Caco-2 (cell line): Measurements from ENCODE around the gene POLR1G. TPM values are rescaled to one million over a fixed set of nuclear protein-coding genes. Genes with fewer than 3 reads are reported as not detected.
A peak's percentile ranks its signal among the peaks of the same experiment; 100 is the strongest.

ENCODE experiments used
- BruUV-seq: library from RNA; stranded (reverse); fragments of 400-500 nt; replicated peaks from 2 replicates; lab custom pipeline; 2021; lab: Mats Ljungman, UMichigan
- CTCF ChIA-PET: fragments of 300-600 bp; sonication (Branson Sonifier 250); formaldehyde crosslinking; loops from one replicate; lab custom pipeline; 2022; ENCODE audit warnings: antibody characterized with exemption; lab: Charles Lee
- POLR2A ChIA-PET: fragments of 300-600 bp; sonication (Branson Sonifier 250); formaldehyde crosslinking; loops from one replicate; lab custom pipeline; 2022; ENCODE audit warnings: antibody characterized with exemption; lab: Charles Lee
- DNase-seq, 2 experiments: peaks; one replicate each; pipeline versions ENCODE4 v3.0.0 to v3.0.0-alpha.2; 2020 to 2022
- H3K27me3 ChIP-seq: replicated peaks from 2 replicates; pipeline ENCODE4 v1.6.0; 2011; ENCODE audit warnings: low read length; ENCODE audit not compliant: control insufficient read depth, insufficient read depth
- H3K36me3 ChIP-seq: 2 replicates; pipeline ENCODE4 v1.5.1; 2011; ENCODE audit warnings: low read length; ENCODE audit not compliant: control insufficient read depth, insufficient read depth
- H3K4me1 ChIP-seq: fragments of 250-450 bp; sonication (Bioruptor Pico); 2 replicates; pipeline ENCODE4 v1.5.1; 2020; ENCODE audit warnings: mild to moderate bottlenecking
- H3K4me3 ChIP-seq: 2 replicates; pipeline ENCODE4 v1.5.1; 2011; ENCODE audit warnings: low read depth, mild to moderate bottlenecking, control low read depth, low read length
- H3K9me3 ChIP-seq: fragments of 250-450 bp; sonication (Bioruptor Pico); 2 replicates; pipeline ENCODE4 v1.5.1; 2020; ENCODE audit warnings: mild to moderate bottlenecking, moderate library complexity
- H3K27ac Mint-ChIP-seq: one replicate; pipeline ENCODE4 v1.8.0; 2022; ENCODE audit warnings: mixed read lengths; ENCODE audit not compliant: unreplicated experiment
- H3K27me3 Mint-ChIP-seq: one replicate; pipeline ENCODE4 v1.8.0; 2022; ENCODE audit warnings: mixed read lengths; ENCODE audit not compliant: insufficient read depth, unreplicated experiment
- H3K36me3 Mint-ChIP-seq: one replicate; pipeline ENCODE4 v1.8.0; 2022; ENCODE audit warnings: mild to moderate bottlenecking, mixed read lengths; ENCODE audit not compliant: insufficient read depth, unreplicated experiment
- H3K4me1 Mint-ChIP-seq: one replicate; pipeline ENCODE4 v1.8.0; 2022; ENCODE audit warnings: low read depth, mixed read lengths; ENCODE audit not compliant: unreplicated experiment
- H3K4me3 Mint-ChIP-seq: one replicate; pipeline ENCODE4 v1.8.0; 2022; ENCODE audit warnings: mild to moderate bottlenecking, moderate library complexity, mixed read lengths; ENCODE audit not compliant: unreplicated experiment
- H3K9me3 Mint-ChIP-seq: one replicate; pipeline ENCODE4 v1.8.0; 2022; ENCODE audit warnings: mixed read lengths; ENCODE audit not compliant: unreplicated experiment
- intact Hi-C: fragments of 100-400 bp; cut with micrococcal nuclease; formaldehyde crosslinking; loops from one replicate; pipeline ENCODE4 v1.10.0; 2022; ENCODE audit not compliant: unreplicated experiment
- total RNA-seq: library from RNA; stranded (reverse); gene quantifications from 2 replicates; pipeline ENCODE4 v1.2.3, GENCODE V29; 2022
- TF ChIP-seq, protein P1 (sequence below), 2 experiments: fragments of 200-600 bp in 1 of 2; IDR thresholded peaks; 1 replicate in 1 of 2; 2 replicates in 1 of 2; pipeline versions ENCODE4 v1.5.1 to v1.8.0; 2011 to 2022; ENCODE audit warnings: antibody characterized with exemption in 1 of 2, control low read depth in 1 of 2, inconsistent platforms in 1 of 2, low read depth in 1 of 2, low read length in 1 of 2, mild to moderate bottlenecking in 1 of 2, moderate library complexity in 1 of 2; ENCODE audit not compliant: insufficient read depth in 1 of 2, severe bottlenecking in 1 of 2, unreplicated experiment in 1 of 2

The POLR1G gene
- total RNA-seq, 1 experiment from 2014 or later: 27.7 TPM

DNA sequence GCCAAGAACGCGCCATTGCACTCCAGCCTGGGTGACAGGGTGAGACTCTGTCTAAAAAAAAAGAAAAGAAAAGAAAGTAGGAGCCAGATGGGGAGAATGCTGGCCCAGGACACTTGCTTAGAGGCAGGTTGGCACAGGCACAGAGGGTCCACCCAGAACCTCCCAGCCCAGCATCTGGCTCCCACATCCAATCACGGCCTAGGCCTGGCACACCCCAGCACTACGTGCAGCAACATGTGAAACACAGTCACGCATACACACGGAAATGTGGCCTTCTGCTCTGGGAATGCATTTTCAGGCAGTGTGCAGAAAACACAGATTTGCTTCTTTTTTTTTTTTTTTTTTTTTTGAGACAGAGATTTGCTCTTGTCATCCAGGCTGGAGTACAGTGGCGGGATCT, 40.5 kb downstream of the POLR1G start:
- no peaks in the 10 kb centered on the region for H3K27me3 ChIP-seq
- intact Hi-C loops: no loop called here
- no peak for DNase-seq
- no peaks in the 10 kb centered on the region for H3K27me3 Mint-ChIP-seq
- BruUV-seq: no TSS peak
- peaks cover 44% of the 10 kb centered on the region for H3K4me1 Mint-ChIP-seq
- no peaks in the 10 kb centered on the region for H3K9me3 Mint-ChIP-seq
- H3K4me3 Mint-ChIP-seq: no peak overlapping the region
- ChIA-PET CTCF (interaction anchor here (0.5 to 3.2 kb wide), 7 partner anchors 7 to 230 kb away, joined by 3 to 14 read pairs (median 6); partner anchors contain the start of gene ERCC1), POLR2A (interaction anchor here (1.5 kb wide), 1 partner anchor 22 kb away, joined by 6 read pairs; no protein-coding TSS in a partner anchor)
- H3K4me1 ChIP-seq: peaks cover 31% of the 10 kb centered on the region
- H3K36me3 Mint-ChIP-seq: peaks cover 26% of the 10 kb centered on the region
- TF ChIP-seq, protein P1, sequence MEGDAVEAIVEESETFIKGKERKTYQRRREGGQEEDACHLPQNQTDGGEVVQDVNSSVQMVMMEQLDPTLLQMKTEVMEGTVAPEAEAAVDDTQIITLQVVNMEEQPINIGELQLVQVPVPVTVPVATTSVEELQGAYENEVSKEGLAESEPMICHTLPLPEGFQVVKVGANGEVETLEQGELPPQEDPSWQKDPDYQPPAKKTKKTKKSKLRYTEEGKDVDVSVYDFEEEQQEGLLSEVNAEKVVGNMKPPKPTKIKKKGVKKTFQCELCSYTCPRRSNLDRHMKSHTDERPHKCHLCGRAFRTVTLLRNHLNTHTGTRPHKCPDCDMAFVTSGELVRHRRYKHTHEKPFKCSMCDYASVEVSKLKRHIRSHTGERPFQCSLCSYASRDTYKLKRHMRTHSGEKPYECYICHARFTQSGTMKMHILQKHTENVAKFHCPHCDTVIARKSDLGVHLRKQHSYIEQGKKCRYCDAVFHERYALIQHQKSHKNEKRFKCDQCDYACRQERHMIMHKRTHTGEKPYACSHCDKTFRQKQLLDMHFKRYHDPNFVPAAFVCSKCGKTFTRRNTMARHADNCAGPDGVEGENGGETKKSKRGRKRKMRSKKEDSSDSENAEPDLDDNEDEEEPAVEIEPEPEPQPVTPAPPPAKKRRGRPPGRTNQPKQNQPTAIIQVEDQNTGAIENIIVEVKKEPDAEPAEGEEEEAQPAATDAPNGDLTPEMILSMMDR (IDR thresholded peaks at IDR 0.05; ENCODE audit: insufficient read depth in 1 of 2, low read depth in 1 of 2, low read length in 1 of 2, severe bottlenecking in 1 of 2, unreplicated experiment in 1 of 2): no peak
- no peak overlapping the region for H3K4me3 ChIP-seq
- no peak overlapping the region for H3K27ac Mint-ChIP-seq
- H3K36me3 ChIP-seq: no peaks in the 10 kb centered on the region
- no peaks in the 10 kb centered on the region for H3K9me3 ChIP-seq

DNA sequence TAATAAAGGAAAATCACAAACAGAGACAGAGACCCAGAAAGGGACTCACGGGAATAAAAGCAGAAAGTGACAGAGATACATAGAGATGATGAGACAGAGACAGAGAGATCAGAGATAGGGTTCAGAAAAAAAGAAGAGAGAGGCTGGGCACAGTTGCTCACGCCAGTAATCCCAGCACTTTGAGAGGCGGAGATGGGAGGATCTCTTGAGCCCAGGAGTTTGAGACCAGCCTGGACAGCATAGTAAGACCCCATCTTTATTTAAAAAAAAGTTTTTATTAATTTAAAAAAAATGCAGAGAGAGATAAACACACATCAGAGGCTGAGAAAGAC, 41.9 kb downstream of the POLR1G start:
- Histone ChIP-seq H3K36me3 (no peaks in the 10 kb centered on the region), H3K4me3 (no peak overlapping the region), H3K27me3 (no peaks in the 10 kb centered on the region), H3K4me1 (peaks cover 27% of the 10 kb centered on the region), H3K9me3 (no peaks in the 10 kb centered on the region)
- ChIA-PET POLR2A (interaction anchor here (1.5 kb wide), 1 partner anchor 21 kb away, joined by 6 read pairs; no protein-coding TSS in a partner anchor), CTCF (interaction anchor here (1.1 to 3.2 kb wide), 3 partner anchors 9 to 30 kb away, joined by 3 to 14 read pairs (median 9); no protein-coding TSS in a partner anchor)
- Mint-ChIP-seq H3K36me3 (peaks cover 17% of the 10 kb centered on the region), H3K4me1 (peaks cover 35% of the 10 kb centered on the region), H3K4me3 (no peak overlapping the region), H3K27ac (peak overlapping the region; percentile 19), H3K9me3 (no peaks in the 10 kb centered on the region), H3K27me3 (no peaks in the 10 kb centered on the region)
- TF ChIP-seq, protein P1 (IDR thresholded peaks at IDR 0.05; ENCODE audit: insufficient read depth in 1 of 2, low read depth in 1 of 2, low read length in 1 of 2, severe bottlenecking in 1 of 2, unreplicated experiment in 1 of 2): no peak
- intact Hi-C loops: no loop called here
- BruUV-seq: no TSS peak
- DNase-seq: no peak

DNA sequence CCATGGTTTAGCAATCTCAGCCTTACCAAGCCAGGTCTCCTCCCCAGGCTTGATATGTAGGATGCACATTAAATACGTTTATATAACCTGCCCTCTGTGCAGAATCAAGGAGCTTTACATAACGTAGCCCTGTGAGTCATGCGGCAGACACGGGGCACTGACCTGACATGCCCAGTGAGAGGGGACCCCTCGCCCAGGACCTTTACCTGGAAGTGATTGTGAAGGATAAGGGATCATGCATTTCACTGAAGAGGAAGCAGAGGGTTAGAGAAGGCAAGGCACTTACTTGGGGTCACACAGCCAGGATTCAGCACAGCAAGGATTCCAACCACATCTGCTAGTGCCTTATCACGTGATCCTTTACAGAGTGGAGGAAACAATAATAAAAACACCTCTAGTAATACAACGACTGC, 42.4 kb downstream of the POLR1G start:
- peak overlapping the region; percentile 38 for H3K4me3 Mint-ChIP-seq
- H3K4me3 ChIP-seq: no peak overlapping the region
- no peaks in the 10 kb centered on the region for H3K27me3 ChIP-seq
- H3K9me3 ChIP-seq: no peaks in the 10 kb centered on the region
- H3K4me1 Mint-ChIP-seq: peaks cover 39% of the 10 kb centered on the region
- peak overlapping the region; percentile 98 for H3K27ac Mint-ChIP-seq
- TF ChIP-seq, protein P1 (IDR thresholded peaks at IDR 0.05; ENCODE audit: insufficient read depth in 1 of 2, low read depth in 1 of 2, low read length in 1 of 2, severe bottlenecking in 1 of 2, unreplicated experiment in 1 of 2): no peak
- H3K36me3 Mint-ChIP-seq: peaks cover 12% of the 10 kb centered on the region
- peaks cover 31% of the 10 kb centered on the region for H3K4me1 ChIP-seq
- no peaks in the 10 kb centered on the region for H3K9me3 Mint-ChIP-seq
- no TSS peak for BruUV-seq
- H3K36me3 ChIP-seq: no peaks in the 10 kb centered on the region
- no peaks in the 10 kb centered on the region for H3K27me3 Mint-ChIP-seq
- ChIA-PET CTCF (interaction anchor here (1.1 to 3.2 kb wide), 3 partner anchors 9 to 30 kb away, joined by 3 to 14 read pairs (median 3); no protein-coding TSS in a partner anchor), POLR2A (interaction anchor here (1.0 kb wide), 1 partner anchor 19 kb away, joined by 5 read pairs; the partner anchor contains the start of gene FOSB)
- no peak for DNase-seq
- intact Hi-C loops: no loop called here
